ENCODE measurements around the gene NFIA. TPM values are rescaled to one million over a fixed set of nuclear protein-coding genes. Genes with fewer than 3 reads are reported as not detected.

Gene NFIA
- total and polyA plus RNA-seq, 9 of the 15 experiments (the other 6 are each of a cell fraction or from before 2014, with no cell fraction given): 5.3 to 24.9 (median 9.8) TPM

DNA sequence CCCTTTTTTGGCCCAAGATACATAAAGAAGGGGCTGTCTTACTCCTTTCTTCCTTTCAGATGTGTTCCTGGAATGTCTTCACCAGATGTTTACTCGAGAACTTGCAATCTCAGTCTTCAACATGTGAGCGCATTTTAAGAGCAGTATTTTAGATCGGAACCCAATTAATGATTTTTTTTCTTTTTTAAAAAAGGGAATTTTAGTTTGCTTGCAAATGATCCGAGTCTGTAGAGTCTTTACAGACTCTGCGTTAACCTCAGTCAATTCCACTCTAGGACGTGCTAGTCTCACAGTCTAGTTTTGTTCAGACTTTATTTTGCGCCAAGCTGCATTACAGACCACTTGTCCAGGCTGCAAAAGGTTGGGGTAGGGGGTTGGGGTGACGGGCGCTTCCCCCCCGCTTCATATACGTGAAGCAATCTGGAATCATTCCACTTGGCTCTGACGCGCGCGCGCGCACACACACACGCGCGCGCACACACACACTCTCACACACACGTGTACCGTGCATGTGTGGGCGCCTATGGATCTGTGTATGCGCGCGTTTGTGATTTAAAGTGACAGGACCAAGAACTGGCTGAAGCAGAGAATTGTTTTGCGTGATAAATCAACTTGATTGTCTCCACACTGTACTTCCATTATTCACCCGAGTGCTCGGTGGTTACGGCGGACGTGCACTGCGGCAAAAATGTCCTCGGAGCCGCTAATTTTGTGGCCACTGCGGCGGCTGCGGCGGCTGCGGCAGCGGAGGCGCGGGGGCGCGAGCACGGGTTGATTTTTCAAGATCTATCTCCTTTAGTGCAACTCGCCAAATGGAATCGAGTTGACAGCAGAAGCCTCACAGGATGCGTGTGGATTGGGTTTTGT lies 25.6 kb upstream of the NFIA start (continued):
- TF ChIP-seq, protein P1, sequence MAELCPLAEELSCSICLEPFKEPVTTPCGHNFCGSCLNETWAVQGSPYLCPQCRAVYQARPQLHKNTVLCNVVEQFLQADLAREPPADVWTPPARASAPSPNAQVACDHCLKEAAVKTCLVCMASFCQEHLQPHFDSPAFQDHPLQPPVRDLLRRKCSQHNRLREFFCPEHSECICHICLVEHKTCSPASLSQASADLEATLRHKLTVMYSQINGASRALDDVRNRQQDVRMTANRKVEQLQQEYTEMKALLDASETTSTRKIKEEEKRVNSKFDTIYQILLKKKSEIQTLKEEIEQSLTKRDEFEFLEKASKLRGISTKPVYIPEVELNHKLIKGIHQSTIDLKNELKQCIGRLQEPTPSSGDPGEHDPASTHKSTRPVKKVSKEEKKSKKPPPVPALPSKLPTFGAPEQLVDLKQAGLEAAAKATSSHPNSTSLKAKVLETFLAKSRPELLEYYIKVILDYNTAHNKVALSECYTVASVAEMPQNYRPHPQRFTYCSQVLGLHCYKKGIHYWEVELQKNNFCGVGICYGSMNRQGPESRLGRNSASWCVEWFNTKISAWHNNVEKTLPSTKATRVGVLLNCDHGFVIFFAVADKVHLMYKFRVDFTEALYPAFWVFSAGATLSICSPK (IDR thresholded peaks at IDR 0.05; ENCODE audit: borderline replicate concordance): no peak
- TF ChIP-seq STAG1 (CRISPR knock-in tag; IDR thresholded peaks at IDR 0.05; ENCODE audit: borderline replicate concordance) (no peak), TRIM24 (IDR thresholded peaks at IDR 0.05) (no peak), EP300 (IDR thresholded peaks at IDR 0.05; ENCODE audit: low read length) (no peak), CAMTA2 (CRISPR knock-in tag; conservative IDR thresholded peaks at IDR 0.05) (no peak), SMC3 (conservative IDR thresholded peaks at IDR 0.05; ENCODE audit: insufficient read depth, low read depth, low read length) (no peak), MECOM (CRISPR knock-in tag; IDR thresholded peaks at IDR 0.05) (no peak), SMAD2 (IDR thresholded peaks at IDR 0.05; ENCODE audit: low read depth, low read length) (no peak), JUNB (CRISPR knock-in tag; conservative IDR thresholded peaks at IDR 0.05) (no peak), ZNF253 (CRISPR knock-in tag; conservative IDR thresholded peaks at IDR 0.05) (no peak), NRF1 (conservative IDR thresholded peaks at IDR 0.05 in 1 of 2, IDR thresholded peaks at IDR 0.05 in 1 of 2) (peak; percentile 87 to 89), CHD4 (IDR thresholded peaks at IDR 0.05; ENCODE audit: insufficient read depth, insufficient replicate concordance, low read depth, low read length, poor library complexity, severe bottlenecking) (no peak)
- TF ChIP-seq, protein P2, sequence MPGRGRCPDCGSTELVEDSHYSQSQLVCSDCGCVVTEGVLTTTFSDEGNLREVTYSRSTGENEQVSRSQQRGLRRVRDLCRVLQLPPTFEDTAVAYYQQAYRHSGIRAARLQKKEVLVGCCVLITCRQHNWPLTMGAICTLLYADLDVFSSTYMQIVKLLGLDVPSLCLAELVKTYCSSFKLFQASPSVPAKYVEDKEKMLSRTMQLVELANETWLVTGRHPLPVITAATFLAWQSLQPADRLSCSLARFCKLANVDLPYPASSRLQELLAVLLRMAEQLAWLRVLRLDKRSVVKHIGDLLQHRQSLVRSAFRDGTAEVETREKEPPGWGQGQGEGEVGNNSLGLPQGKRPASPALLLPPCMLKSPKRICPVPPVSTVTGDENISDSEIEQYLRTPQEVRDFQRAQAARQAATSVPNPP (IDR thresholded peaks at IDR 0.05; ENCODE audit: borderline replicate concordance, insufficient read depth, insufficient read length): no peak
- TF ChIP-seq, protein P3, sequence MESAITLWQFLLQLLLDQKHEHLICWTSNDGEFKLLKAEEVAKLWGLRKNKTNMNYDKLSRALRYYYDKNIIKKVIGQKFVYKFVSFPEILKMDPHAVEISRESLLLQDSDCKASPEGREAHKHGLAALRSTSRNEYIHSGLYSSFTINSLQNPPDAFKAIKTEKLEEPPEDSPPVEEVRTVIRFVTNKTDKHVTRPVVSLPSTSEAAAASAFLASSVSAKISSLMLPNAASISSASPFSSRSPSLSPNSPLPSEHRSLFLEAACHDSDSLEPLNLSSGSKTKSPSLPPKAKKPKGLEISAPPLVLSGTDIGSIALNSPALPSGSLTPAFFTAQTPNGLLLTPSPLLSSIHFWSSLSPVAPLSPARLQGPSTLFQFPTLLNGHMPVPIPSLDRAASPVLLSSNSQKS (CRISPR knock-in tag; IDR thresholded peaks at IDR 0.05): no peak
- TF ChIP-seq, protein P4, sequence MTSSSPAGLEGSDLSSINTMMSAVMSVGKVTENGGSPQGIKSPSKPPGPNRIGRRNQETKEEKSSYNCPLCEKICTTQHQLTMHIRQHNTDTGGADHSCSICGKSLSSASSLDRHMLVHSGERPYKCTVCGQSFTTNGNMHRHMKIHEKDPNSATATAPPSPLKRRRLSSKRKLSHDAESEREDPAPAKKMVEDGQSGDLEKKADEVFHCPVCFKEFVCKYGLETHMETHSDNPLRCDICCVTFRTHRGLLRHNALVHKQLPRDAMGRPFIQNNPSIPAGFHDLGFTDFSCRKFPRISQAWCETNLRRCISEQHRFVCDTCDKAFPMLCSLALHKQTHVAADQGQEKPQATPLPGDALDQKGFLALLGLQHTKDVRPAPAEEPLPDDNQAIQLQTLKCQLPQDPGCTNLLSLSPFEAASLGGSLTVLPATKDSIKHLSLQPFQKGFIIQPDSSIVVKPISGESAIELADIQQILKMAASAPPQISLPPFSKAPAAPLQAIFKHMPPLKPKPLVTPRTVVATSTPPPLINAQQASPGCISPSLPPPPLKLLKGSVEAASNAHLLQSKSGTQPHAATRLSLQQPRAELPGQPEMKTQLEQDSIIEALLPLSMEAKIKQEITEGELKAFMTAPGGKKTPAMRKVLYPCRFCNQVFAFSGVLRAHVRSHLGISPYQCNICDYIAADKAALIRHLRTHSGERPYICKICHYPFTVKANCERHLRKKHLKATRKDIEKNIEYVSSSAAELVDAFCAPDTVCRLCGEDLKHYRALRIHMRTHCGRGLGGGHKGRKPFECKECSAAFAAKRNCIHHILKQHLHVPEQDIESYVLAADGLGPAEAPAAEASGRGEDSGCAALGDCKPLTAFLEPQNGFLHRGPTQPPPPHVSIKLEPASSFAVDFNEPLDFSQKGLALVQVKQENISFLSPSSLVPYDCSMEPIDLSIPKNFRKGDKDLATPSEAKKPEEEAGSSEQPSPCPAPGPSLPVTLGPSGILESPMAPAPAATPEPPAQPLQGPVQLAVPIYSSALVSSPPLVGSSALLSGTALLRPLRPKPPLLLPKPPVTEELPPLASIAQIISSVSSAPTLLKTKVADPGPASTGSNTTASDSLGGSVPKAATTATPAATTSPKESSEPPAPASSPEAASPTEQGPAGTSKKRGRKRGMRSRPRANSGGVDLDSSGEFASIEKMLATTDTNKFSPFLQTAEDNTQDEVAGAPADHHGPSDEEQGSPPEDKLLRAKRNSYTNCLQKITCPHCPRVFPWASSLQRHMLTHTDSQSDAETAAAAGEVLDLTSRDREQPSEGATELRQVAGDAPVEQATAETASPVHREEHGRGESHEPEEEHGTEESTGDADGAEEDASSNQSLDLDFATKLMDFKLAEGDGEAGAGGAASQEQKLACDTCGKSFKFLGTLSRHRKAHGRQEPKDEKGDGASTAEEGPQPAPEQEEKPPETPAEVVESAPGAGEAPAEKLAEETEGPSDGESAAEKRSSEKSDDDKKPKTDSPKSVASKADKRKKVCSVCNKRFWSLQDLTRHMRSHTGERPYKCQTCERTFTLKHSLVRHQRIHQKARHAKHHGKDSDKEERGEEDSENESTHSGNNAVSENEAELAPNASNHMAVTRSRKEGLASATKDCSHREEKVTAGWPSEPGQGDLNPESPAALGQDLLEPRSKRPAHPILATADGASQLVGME (CRISPR knock-in tag; IDR thresholded peaks at IDR 0.05): no peak
- TF ChIP-seq, protein P5, sequence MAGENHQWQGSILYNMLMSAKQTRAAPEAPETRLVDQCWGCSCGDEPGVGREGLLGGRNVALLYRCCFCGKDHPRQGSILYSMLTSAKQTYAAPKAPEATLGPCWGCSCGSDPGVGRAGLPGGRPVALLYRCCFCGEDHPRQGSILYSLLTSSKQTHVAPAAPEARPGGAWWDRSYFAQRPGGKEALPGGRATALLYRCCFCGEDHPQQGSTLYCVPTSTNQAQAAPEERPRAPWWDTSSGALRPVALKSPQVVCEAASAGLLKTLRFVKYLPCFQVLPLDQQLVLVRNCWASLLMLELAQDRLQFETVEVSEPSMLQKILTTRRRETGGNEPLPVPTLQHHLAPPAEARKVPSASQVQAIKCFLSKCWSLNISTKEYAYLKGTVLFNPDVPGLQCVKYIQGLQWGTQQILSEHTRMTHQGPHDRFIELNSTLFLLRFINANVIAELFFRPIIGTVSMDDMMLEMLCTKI (IDR thresholded peaks at IDR 0.05; ENCODE audit: partially characterized antibody): no peak
